Neural progenitor cell (in vitro differentiated cells): ENCODE data around the gene PPP1R3G. TPM values are rescaled to one million over a fixed set of nuclear protein-coding genes. Genes with fewer than 3 reads are reported as not detected.

Experiments used
- DNase-seq: peaks from one replicate; pipeline ENCODE4 v3.0.0-alpha.2; 2016; ENCODE audit warnings: low spot score
- H2AFZ ChIP-seq: fragments of 200-600 bp; sonication (generic); replicated peaks from 2 replicates; pipeline ENCODE4 v1.6.1; 2016; ENCODE audit warnings: antibody characterized with exemption
- H3F3A ChIP-seq: fragments of 200-600 bp; sonication (generic); 2 replicates; pipeline ENCODE4 v1.6.1; 2016; ENCODE audit warnings: antibody characterized with exemption, low read depth
- H3K27ac ChIP-seq: fragments of 200-600 bp; sonication (generic); 2 replicates; pipeline ENCODE4 v1.5.1; 2016; ENCODE audit warnings: mild to moderate bottlenecking
- H3K27me3 ChIP-seq: fragments of 200-600 bp; sonication (generic); 2 replicates; pipeline ENCODE4 v1.6.1; 2016; ENCODE audit warnings: mild to moderate bottlenecking, moderate library complexity
- H3K36me3 ChIP-seq: fragments of 200-600 bp; sonication (generic); 2 replicates; pipeline ENCODE4 v1.5.1; 2016
- H3K4me1 ChIP-seq: fragments of 200-600 bp; sonication (generic); 2 replicates; pipeline ENCODE4 v1.6.1; 2016; ENCODE audit warnings: mixed run types
- H3K4me2 ChIP-seq: fragments of 200-600 bp; sonication (generic); 2 replicates; pipeline ENCODE4 v1.6.1; 2016
- H3K4me3 ChIP-seq: fragments of 200-600 bp; sonication (generic); 2 replicates; pipeline ENCODE4 v1.5.1; 2016
- H3K79me2 ChIP-seq: fragments of 200-600 bp; sonication (generic); 2 replicates; pipeline ENCODE4 v1.6.1; 2016; ENCODE audit warnings: low read depth
- H3K9ac ChIP-seq: fragments of 200-600 bp; sonication (generic); 2 replicates; pipeline ENCODE4 v1.6.1; 2016
- H3K9me3 ChIP-seq: fragments of 200-600 bp; sonication (generic); 2 replicates; pipeline ENCODE4 v1.5.1; 2016; ENCODE audit warnings: low read depth
- H4K20me1 ChIP-seq: fragments of 200-600 bp; sonication (generic); 2 replicates; pipeline ENCODE4 v1.6.1; 2016; ENCODE audit warnings: low read depth
- H3K27ac Mint-ChIP-seq: 3 replicates; pipeline ENCODE4 v1.8.0; 2021; ENCODE audit warnings: mixed read lengths
- H3K27me3 Mint-ChIP-seq: 2 replicates; pipeline ENCODE4 v1.8.0; 2022; ENCODE audit warnings: low read depth, mild to moderate bottlenecking, inconsistent platforms, moderate library complexity, mixed read lengths; ENCODE audit not compliant: insufficient read depth
- H3K36me3 Mint-ChIP-seq: 3 replicates; pipeline ENCODE4 v1.8.0; 2021; ENCODE audit warnings: mixed read lengths
- H3K4me1 Mint-ChIP-seq: 3 replicates; pipeline ENCODE4 v1.8.0; 2021; ENCODE audit warnings: mixed read lengths
- H3K4me3 Mint-ChIP-seq: 3 replicates; pipeline ENCODE4 v1.8.0; 2021; ENCODE audit warnings: mild to moderate bottlenecking, moderate library complexity, mixed read lengths
- H3K9me3 Mint-ChIP-seq: 3 replicates; pipeline ENCODE4 v1.8.0; 2020; ENCODE audit warnings: mixed read lengths
- EZH2 ChIP-seq: fragments of 200-600 bp; sonication (generic); IDR thresholded peaks from 2 replicates; pipeline ENCODE4 v1.6.1; 2017; ENCODE audit warnings: antibody characterized with exemption, mild to moderate bottlenecking, moderate library complexity
- EZH2phosphoT487 ChIP-seq: fragments of 200-600 bp; sonication (generic); IDR thresholded peaks from 2 replicates; pipeline ENCODE4 v1.6.1; 2017; ENCODE audit warnings: antibody characterized with exemption
- total RNA-seq: library from RNA; depleted of rRNA; stranded (reverse); fragments of >200 nt; gene quantifications from 2 replicates; pipeline ENCODE4 v1.2.3, GENCODE V29; 2015; ENCODE audit warnings: low replicate concordance
- TF ChIP-seq, protein P1 (sequence below): fragments of 200-600 bp; sonication (generic); IDR thresholded peaks from 2 replicates; pipeline ENCODE4 v1.5.1; 2017; ENCODE audit warnings: antibody characterized with exemption, mild to moderate bottlenecking

PPP1R3G gene
- total RNA-seq, 1 donor from 2014 or later = 0.36 TPM

DNA sequence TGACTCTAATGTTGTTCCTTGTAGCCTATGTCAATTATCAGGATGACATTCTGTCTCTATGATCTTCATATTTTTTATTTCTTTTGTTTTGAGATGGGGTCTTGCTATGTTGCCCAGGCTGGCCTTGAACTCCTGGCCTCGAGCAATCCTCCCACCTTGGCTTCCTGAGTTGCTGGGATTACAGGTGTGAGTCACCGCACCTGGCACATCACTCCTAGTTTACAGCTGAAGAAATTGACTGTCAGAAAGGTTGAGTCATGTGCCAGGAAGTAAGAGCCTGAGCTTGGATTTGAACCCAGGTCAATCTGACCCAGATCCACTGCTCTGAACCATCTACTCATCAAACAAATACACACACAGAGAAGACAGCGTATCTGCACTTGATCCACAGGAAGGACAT, 14.4 kb downstream of the PPP1R3G start:
- no peak overlapping the region for H2AFZ ChIP-seq
- H3K27me3 Mint-ChIP-seq = peaks cover 4% of the 10 kb centered on the region
- H3K9me3 ChIP-seq = no peaks in the 10 kb centered on the region
- H3K36me3 ChIP-seq = no peaks in the 10 kb centered on the region
- TF ChIP-seq EZH2 (no peak), EZH2phosphoT487 (no peak)
- TF ChIP-seq, protein P1, sequence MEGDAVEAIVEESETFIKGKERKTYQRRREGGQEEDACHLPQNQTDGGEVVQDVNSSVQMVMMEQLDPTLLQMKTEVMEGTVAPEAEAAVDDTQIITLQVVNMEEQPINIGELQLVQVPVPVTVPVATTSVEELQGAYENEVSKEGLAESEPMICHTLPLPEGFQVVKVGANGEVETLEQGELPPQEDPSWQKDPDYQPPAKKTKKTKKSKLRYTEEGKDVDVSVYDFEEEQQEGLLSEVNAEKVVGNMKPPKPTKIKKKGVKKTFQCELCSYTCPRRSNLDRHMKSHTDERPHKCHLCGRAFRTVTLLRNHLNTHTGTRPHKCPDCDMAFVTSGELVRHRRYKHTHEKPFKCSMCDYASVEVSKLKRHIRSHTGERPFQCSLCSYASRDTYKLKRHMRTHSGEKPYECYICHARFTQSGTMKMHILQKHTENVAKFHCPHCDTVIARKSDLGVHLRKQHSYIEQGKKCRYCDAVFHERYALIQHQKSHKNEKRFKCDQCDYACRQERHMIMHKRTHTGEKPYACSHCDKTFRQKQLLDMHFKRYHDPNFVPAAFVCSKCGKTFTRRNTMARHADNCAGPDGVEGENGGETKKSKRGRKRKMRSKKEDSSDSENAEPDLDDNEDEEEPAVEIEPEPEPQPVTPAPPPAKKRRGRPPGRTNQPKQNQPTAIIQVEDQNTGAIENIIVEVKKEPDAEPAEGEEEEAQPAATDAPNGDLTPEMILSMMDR = no peak
- no peak overlapping the region for H3K4me3 ChIP-seq
- no peak overlapping the region for H3K27ac Mint-ChIP-seq
- H3K27ac ChIP-seq = no peak overlapping the region
- no peak overlapping the region for H3K4me3 Mint-ChIP-seq
- H3K9me3 Mint-ChIP-seq = no peaks in the 10 kb centered on the region
- H3K4me1 Mint-ChIP-seq = no peaks in the 10 kb centered on the region
- no peaks in the 10 kb centered on the region for H4K20me1 ChIP-seq
- no peaks in the 10 kb centered on the region for H3K27me3 ChIP-seq
- no peak overlapping the region for H3K4me2 ChIP-seq
- no peaks in the 10 kb centered on the region for H3K79me2 ChIP-seq
- H3K36me3 Mint-ChIP-seq = peaks cover 2% of the 10 kb centered on the region
- H3K4me1 ChIP-seq = no peaks in the 10 kb centered on the region
- H3K9ac ChIP-seq = no peak overlapping the region
- no peaks in the 10 kb centered on the region for H3F3A ChIP-seq
- DNase-seq = no peak

DNA sequence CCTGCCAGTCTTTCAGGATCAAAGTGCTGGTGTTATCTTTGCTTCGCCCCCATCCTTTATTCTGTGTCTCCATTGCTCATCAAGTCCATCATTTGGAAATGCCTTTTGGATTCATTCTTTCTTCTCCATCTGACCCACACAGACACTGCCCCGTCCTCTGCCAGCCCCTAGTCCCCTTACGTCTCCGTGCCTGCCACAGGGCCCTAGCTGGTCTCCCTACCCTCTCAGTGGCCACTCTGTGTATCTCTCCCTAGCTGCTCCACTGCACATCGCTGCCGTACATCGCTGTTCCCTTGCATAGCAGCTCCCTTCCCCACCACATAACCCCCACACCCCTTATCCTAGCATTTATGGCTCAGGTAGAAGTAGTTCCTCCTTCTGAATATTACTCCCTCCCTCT, 15.7 kb downstream of the PPP1R3G start:
- H3K27ac ChIP-seq = no peak overlapping the region
- no peak overlapping the region for H2AFZ ChIP-seq
- Mint-ChIP-seq H3K36me3 (peaks cover 2% of the 10 kb centered on the region), H3K9me3 (no peaks in the 10 kb centered on the region), H3K27me3 (peaks cover 4% of the 10 kb centered on the region), H3K27ac (no peak overlapping the region), H3K4me3 (no peak overlapping the region), H3K4me1 (no peaks in the 10 kb centered on the region)
- H3K79me2 ChIP-seq = no peaks in the 10 kb centered on the region
- H3K36me3 ChIP-seq = no peaks in the 10 kb centered on the region
- TF ChIP-seq EZH2 (no peak), EZH2phosphoT487 (no peak)
- TF ChIP-seq, protein P1 = no peak
- H3K4me3 ChIP-seq = no peak overlapping the region
- H3K9me3 ChIP-seq = no peaks in the 10 kb centered on the region
- no peaks in the 10 kb centered on the region for H3K4me1 ChIP-seq
- H3K27me3 ChIP-seq = no peaks in the 10 kb centered on the region
- no peaks in the 10 kb centered on the region for H4K20me1 ChIP-seq
- DNase-seq = no peak
- no peak overlapping the region for H3K9ac ChIP-seq
- H3F3A ChIP-seq = no peaks in the 10 kb centered on the region
- no peak overlapping the region for H3K4me2 ChIP-seq

DNA sequence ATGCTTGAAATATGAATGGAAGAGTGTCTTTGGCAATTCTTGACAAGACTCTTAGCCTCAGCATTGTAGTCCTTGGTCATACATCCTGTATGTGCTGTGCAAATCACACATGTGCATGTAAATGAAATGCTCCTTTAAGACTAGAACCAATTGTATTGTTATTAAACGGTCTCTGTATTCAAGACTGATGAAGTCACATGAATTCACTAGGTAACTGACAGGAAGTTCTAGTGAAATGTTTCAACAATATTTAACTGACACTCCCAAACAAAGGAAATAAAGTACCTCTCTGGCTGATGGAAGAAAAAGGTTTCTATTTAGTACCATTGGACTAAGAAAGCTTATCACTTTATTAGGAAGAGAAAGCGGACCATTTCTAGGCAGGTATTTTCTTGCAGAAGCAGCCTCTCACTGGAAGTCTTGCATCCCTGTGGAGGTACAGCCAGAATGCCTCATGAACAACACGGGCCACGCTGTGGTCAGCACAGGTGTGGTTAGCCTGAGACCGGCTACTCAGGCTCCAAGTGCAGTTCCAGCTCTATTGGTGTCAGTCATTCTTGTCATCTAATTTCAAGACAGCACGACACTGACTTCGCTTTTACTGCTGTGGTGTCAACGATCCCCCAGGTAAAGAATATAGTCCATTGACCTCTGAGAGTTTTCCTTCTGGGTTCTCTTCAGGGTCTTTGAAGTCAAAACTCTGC, 17.3 kb downstream of the PPP1R3G start:
- Mint-ChIP-seq H3K27ac (no peak overlapping the region), H3K4me3 (no peak overlapping the region), H3K9me3 (no peaks in the 10 kb centered on the region), H3K4me1 (peaks cover 9% of the 10 kb centered on the region), H3K27me3 (peaks cover 3% of the 10 kb centered on the region), H3K36me3 (peaks cover 2% of the 10 kb centered on the region)
- TF ChIP-seq, protein P1 = no peak
- TF ChIP-seq EZH2phosphoT487 (no peak), EZH2 (no peak)
- DNase-seq = no peak
- Histone ChIP-seq H3K4me2 (no peak overlapping the region), H3K27me3 (no peaks in the 10 kb centered on the region), H3K4me1 (peaks cover 4% of the 10 kb centered on the region), H3K9ac (no peak overlapping the region), H3K4me3 (no peak overlapping the region), H3K79me2 (no peaks in the 10 kb centered on the region), H3F3A (no peaks in the 10 kb centered on the region), H3K36me3 (no peaks in the 10 kb centered on the region), H3K27ac (no peak overlapping the region), H4K20me1 (no peaks in the 10 kb centered on the region), H2AFZ (no peak overlapping the region), H3K9me3 (no peaks in the 10 kb centered on the region)
